ENCODE results near the gene ERC1. TPM values are rescaled to one million over a fixed set of nuclear protein-coding genes. Genes with fewer than 3 reads are reported as not detected.
A peak's percentile ranks its signal among the peaks of the same experiment; 100 is the strongest.
"Not testable (repeated sequence)": the region's sequence is repeated elsewhere in the genome, so short reads cannot be mapped to it uniquely, and the experiment has no call there.

The ERC1 gene
- total and polyA plus RNA-seq, 5 experiments from 2014 or later, result 14.0 to 51.9 (median 22.5) TPM

DNA sequence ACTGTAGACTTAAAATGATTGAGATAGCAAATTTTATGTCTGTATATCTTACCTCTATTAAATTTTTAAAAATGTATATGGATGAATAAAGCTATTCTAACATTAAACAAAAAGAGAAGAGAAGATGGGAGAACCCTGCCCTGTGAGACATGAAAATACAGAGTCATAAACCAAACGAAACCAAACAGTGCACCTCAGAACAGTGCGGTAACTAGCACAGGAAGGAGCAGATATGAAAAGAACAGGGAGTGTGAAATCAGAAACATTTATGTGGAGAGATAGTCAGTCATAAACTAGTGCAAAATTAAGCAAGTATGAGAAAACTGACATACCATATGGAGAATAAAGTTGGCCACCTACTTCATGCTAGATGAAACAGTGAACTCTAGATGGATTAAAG, 135.1 kb downstream of the ERC1 start:
- peaks cover 0 to 2% (median 0%) of the 10 kb centered on the region in 3 donors for H3K36me3 Mint-ChIP-seq
- H3K4me3 Mint-ChIP-seq, result peak overlapping the region in 2 of 10 donors; percentile 3
- H3K4me1 Mint-ChIP-seq, result peaks cover 24 to 52% (median 43%) of the 10 kb centered on the region in 4 donors
- POLR2A ChIA-PET, result no interaction called here
- H3K9me3 Mint-ChIP-seq, result peaks cover 0 to under 1% (median 0%) of the 10 kb centered on the region in 9 donors
- DNase-seq (peak in 3 of 10 donors; percentile 7 to 17 (median 11)), ATAC-seq (peak; percentile 34 to 45)
- no peaks in the 10 kb centered on the region for H3K27me3 Mint-ChIP-seq
- peak overlapping the region in 4 of 10 donors; percentile 18 to 63 (median 40) for H3K27ac Mint-ChIP-seq

DNA sequence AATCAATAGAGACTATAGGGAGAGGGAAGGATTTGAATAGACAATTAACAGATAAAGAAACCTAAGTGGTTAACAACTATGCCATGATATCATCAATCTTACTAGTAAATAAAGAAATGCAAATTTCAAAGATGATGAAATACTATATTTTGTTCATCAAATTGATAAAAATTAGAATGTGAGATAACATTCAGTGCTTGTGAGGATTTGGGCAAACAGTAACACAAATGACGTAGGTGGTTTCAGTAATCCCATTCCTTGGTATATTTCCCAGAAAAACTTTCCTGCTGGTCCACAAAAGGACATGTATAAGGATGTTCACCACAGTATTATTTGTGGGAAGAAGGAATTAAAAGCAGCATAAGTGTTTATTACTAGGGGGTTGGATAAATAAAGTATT, 136.0 kb downstream of the ERC1 start:
- Mint-ChIP-seq H3K36me3 (peaks cover 0 to 2% (median 0%) of the 10 kb centered on the region in 3 donors), H3K4me1 (peaks cover 27 to 56% (median 47%) of the 10 kb centered on the region in 4 donors), H3K9me3 (peaks cover 0 to 1% (median 0%) of the 10 kb centered on the region in 9 donors), H3K27me3 (no peaks in the 10 kb centered on the region), H3K4me3 (no peak overlapping the region), H3K27ac (no peak overlapping the region)
- ATAC-seq (no peak), DNase-seq (no peak)
- POLR2A ChIA-PET, result no interaction called here

DNA sequence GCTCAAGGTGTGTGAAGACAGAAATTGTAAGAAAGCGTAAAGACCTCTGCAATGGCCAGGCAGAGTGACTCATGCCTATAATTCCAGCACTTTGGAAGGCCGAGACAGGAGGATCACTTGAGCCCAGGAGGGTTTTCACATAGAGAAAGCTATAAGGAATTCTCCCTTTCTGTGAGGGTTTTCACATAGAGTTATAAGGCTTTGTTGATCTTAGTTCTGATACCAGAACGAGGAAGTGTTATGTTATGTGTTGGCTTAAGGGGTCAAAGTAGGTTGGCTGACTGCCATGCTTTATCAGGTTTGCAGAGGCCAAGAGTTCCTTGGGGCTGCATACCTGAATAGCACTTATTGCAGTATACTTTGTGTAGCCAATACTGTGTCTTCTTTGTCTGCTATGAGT, 139.1 kb downstream of the ERC1 start:
- H3K27me3 Mint-ChIP-seq, result no peaks in the 10 kb centered on the region
- H3K36me3 Mint-ChIP-seq, result peaks cover 0 to 7% (median 6%) of the 10 kb centered on the region in 3 donors
- no peak overlapping the region for H3K4me3 Mint-ChIP-seq
- peak in 1 of 2 donors; percentile 30 for ATAC-seq
- H3K9me3 Mint-ChIP-seq, result peaks cover 0 to 1% (median 0%) of the 10 kb centered on the region in 9 donors
- DNase-seq, result no peak
- H3K4me1 Mint-ChIP-seq, result peaks cover 21 to 51% (median 42%) of the 10 kb centered on the region in 4 donors
- POLR2A ChIA-PET, result interaction anchor here (0.6 kb wide), 1 partner anchor 70 kb away, joined by 4 read pairs; no protein-coding TSS in a partner anchor
- H3K27ac Mint-ChIP-seq, result peak overlapping the region in 3 of 10 donors; percentile 31 to 53 (median 31)

- ATAC-seq (peak; percentile 22 to 41), DNase-seq (no peak)
- Mint-ChIP-seq H3K27me3 (no peaks in the 10 kb centered on the region), H3K36me3 (peaks cover 0 to 7% (median 6%) of the 10 kb centered on the region in 3 donors), H3K4me1 (peaks cover 24 to 53% (median 41%) of the 10 kb centered on the region in 4 donors), H3K9me3 (peaks cover 0 to 1% (median 0%) of the 10 kb centered on the region in 9 donors), H3K4me3 (no peak overlapping the region), H3K27ac (peak overlapping the region in 3 of 10 donors; percentile 18 to 85 (median 31))
- POLR2A ChIA-PET, result interaction anchor here (0.6 kb wide), 1 partner anchor 69 kb away, joined by 4 read pairs; no protein-coding TSS in a partner anchor
Observed at GRCh38 chr12:1130571-1130970, 139.5 kb downstream of the ERC1 start.

DNA sequence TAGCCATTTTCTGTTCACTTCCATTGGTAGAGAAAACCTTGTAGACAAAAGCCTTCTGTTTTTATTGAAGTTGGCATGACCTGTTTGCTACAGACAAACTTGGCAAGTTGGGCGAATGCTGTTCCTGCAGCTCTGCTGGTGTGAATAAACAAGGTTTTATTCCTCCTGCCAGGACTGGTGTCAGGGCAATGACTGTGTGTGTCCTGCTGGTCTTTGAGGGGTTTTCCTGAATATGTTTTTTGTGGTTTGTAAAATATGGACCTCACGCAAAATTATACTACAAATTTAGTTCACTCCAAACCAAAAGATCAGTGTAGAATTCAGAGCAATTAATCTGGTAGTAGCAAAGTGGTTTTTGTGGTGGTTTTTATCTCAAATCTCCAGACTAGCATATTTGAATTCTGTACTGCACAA, 140.8 kb downstream of the ERC1 start:
- H3K27me3 Mint-ChIP-seq, result no peaks in the 10 kb centered on the region
- peak; percentile 50 to 58 for ATAC-seq
- peak overlapping the region in 8 of 10 donors; percentile 1 to 77 (median 20) for H3K27ac Mint-ChIP-seq
- peaks cover 0 to 8% (median 6%) of the 10 kb centered on the region in 3 donors for H3K36me3 Mint-ChIP-seq
- H3K4me1 Mint-ChIP-seq, result peaks cover 20 to 45% (median 33%) of the 10 kb centered on the region in 4 donors
- H3K9me3 Mint-ChIP-seq, result peaks cover 0 to 1% (median 0%) of the 10 kb centered on the region in 9 donors
- peak overlapping the region in 2 of 10 donors; percentile 30 to 50 for H3K4me3 Mint-ChIP-seq
- POLR2A ChIA-PET, result no interaction called here
- DNase-seq, result peak in 2 of 10 donors; percentile 16 to 18

DNA sequence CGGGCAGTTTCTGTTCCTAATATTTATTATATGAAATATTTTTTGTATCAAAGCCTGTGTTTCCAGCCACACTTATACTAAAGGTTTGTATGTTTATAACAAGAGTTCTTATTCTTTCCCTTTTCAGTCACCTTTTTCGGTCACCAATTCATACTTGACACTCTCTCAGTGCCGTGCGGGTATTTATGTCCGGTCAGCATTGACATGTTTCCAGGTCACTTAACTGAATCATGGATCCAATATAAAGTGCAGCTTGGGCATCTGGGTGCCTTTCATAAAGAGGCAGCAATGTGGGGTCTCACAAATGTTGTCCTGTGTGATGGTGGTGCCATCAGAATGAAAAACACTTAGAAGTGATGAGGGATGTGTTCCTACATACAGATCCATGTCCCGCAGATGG, 141.3 kb downstream of the ERC1 start:
- DNase-seq, result no peak
- Mint-ChIP-seq H3K9me3 (peaks cover 0 to 1% (median 0%) of the 10 kb centered on the region in 9 donors), H3K27ac (peak overlapping the region in 2 of 10 donors; percentile 41 to 45), H3K4me1 (peaks cover 20 to 44% (median 33%) of the 10 kb centered on the region in 4 donors), H3K27me3 (no peaks in the 10 kb centered on the region), H3K36me3 (peaks cover 0 to 9% (median 6%) of the 10 kb centered on the region in 3 donors), H3K4me3 (no peak overlapping the region)
- POLR2A ChIA-PET, result interaction anchor here (0.7 kb wide), 1 partner anchor 357 kb away, joined by 3 read pairs; no protein-coding TSS in a partner anchor
- ATAC-seq, result no peak

GRCh38 chr12:1138691-1139090, 147.7 kb downstream of the ERC1 start:
- Mint-ChIP-seq H3K27me3 (no peaks in the 10 kb centered on the region), H3K9me3 (no peaks in the 10 kb centered on the region), H3K4me1 (peaks cover 0 to 7% (median 3%) of the 10 kb centered on the region in 4 donors), H3K4me3 (no peak overlapping the region), H3K27ac (peak overlapping the region in 2 of 10 donors; percentile 15 to 58), H3K36me3 (peaks cover 0 to 23% (median 3%) of the 10 kb centered on the region in 3 donors)
- DNase-seq (no peak), ATAC-seq (no peak)
- POLR2A ChIA-PET, result no interaction called here

DNA sequence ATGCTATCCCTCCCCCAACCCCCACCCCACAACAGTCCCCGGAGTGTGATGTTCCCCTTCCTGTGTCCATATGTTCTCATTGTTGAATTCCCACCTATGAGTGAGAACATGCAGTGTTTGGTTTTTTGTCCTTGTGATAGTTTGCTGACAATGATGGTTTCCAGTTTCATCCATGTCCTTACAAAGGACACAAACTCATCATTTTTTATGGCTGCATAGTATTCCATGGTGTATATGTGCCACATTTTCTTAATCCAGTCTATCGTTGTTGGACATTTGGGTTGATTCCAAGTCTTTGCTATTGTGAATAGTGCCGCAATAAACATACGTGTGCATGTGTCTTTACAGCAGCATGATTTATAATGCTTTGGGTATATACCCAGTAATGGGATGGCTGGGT, 155.7 kb downstream of the ERC1 start:
- H3K27me3 Mint-ChIP-seq, H3K9me3 Mint-ChIP-seq, H3K27ac Mint-ChIP-seq, H3K4me3 Mint-ChIP-seq, POLR2A ChIA-PET, ATAC-seq, DNase-seq: not testable (repeated sequence)
- Mint-ChIP-seq H3K36me3 (peaks cover 11 to 62% (median 30%) of the 10 kb centered on the region in 3 donors), H3K4me1 (peaks cover 0 to 11% (median 2%) of the 10 kb centered on the region in 4 donors)

- Mint-ChIP-seq H3K27me3 (no peaks in the 10 kb centered on the region), H3K4me3 (no peak overlapping the region), H3K9me3 (no peaks in the 10 kb centered on the region), H3K4me1 (peaks cover 0 to 11% (median 5%) of the 10 kb centered on the region in 4 donors), H3K36me3 (peaks cover 18 to 63% (median 36%) of the 10 kb centered on the region in 3 donors), H3K27ac (no peak overlapping the region)
- ATAC-seq (no peak), DNase-seq (no peak)
- POLR2A ChIA-PET, result no interaction called here
Observed at GRCh38 chr12:1147821-1148220, 156.8 kb downstream of the ERC1 start.

DNA sequence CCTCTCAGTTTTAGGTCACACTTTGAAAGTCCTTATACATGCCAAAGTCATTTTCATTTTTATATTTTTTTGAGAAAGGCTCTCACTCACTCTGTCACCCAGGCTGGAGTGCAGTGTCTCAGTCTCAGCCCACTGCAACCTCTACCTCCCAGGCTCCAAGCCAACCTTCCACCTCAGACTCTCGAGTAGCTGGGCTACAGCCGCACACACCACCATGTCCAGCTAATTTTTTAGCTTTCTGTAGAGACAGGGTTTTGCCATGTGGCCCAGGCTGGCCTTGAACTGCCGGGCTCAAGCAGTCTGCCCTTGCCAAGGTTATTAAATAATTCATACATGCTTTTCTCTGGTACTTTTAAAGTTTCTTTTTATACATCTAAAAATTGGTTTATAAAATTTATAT, 166.0 kb downstream of the ERC1 start:
- Mint-ChIP-seq H3K9me3 (no peaks in the 10 kb centered on the region), H3K36me3 (peaks cover 6 to 50% (median 24%) of the 10 kb centered on the region in 3 donors), H3K27me3 (no peaks in the 10 kb centered on the region), H3K4me3 (no peak overlapping the region), H3K4me1 (peaks cover 4 to 8% (median 6%) of the 10 kb centered on the region in 4 donors), H3K27ac (no peak overlapping the region)
- DNase-seq (no peak), ATAC-seq (no peak)
- POLR2A ChIA-PET, result no interaction called here

- peak overlapping the region in 1 of 10 donors; percentile 5 for H3K27ac Mint-ChIP-seq
- ATAC-seq (no peak), DNase-seq (no peak)
- peaks cover 0 to 37% (median 21%) of the 10 kb centered on the region in 3 donors for H3K36me3 Mint-ChIP-seq
- peaks cover 0 to 3% (median 0%) of the 10 kb centered on the region in 9 donors for H3K9me3 Mint-ChIP-seq
- H3K4me3 Mint-ChIP-seq, result peak overlapping the region in 1 of 10 donors; percentile 11
- no peaks in the 10 kb centered on the region for H3K27me3 Mint-ChIP-seq
- POLR2A ChIA-PET, result no interaction called here
- peaks cover 6 to 19% (median 8%) of the 10 kb centered on the region in 4 donors for H3K4me1 Mint-ChIP-seq
Observed at GRCh38 chr12:1161197-1161596, 170.2 kb downstream of the ERC1 start.

DNA sequence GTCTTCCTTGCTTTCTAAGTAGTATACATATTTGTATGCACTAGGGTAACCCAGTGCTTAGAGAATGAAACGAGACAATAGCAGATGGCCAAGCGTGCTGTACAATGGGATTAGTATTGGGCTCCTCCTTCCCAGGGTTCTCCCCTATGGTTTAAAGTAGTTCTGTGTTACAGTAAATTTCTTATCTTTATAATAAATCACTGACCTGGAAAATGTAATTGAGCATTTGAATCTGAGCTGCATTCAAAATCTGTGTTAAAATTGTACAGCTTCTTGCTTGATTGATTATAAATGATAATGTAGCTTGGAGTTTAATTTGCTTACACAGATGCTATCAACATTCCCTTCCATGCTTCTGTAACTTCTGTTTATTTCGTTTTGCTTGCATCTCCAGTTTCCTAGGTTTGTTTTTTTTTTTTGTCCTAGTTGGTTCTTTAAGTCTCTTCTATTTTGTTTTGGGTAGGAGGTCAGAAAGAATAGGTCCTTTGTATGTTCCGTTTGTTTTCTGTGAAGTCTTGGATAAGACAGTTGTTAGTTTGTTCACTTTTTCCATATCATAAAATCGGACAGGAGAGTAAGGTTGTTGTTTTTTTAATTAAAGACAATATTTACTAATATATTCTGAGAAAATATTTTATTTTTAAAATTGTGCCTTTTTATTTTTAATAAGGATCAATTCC, 171.2 kb downstream of the ERC1 start:
- H3K4me3 Mint-ChIP-seq, result no peak overlapping the region
- H3K4me1 Mint-ChIP-seq, result peaks cover 6 to 22% (median 11%) of the 10 kb centered on the region in 4 donors
- DNase-seq (no peak), ATAC-seq (no peak)
- no peak overlapping the region for H3K27ac Mint-ChIP-seq
- H3K9me3 Mint-ChIP-seq, result peaks cover 0 to 3% (median 0%) of the 10 kb centered on the region in 9 donors
- no peaks in the 10 kb centered on the region for H3K27me3 Mint-ChIP-seq
- H3K36me3 Mint-ChIP-seq, result peaks cover 0 to 41% (median 25%) of the 10 kb centered on the region in 3 donors
- POLR2A ChIA-PET, result no interaction called here

DNA sequence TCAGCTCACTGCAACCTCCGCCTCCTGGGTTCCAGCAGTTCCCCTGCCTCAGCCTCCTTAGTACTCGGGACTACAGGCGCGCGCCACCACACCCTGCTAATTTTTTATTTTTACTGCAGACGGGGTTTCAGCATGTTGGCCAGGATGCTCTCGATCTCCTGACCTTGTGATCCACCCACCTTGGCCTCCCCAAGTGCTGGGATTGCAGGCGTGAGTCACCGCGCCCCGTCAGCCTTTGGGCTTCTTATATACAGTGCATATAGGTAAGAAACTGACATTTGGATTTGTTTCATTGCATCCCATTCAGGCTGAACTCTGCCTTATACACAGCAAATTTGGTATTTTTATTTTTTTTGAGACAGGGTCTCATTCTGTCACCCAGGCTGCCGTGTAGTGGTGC, 176.8 kb downstream of the ERC1 start:
- Mint-ChIP-seq H3K27ac (peak overlapping the region in 1 of 10 donors; percentile 63), H3K4me3 (no peak overlapping the region), H3K36me3 (peaks cover 0 to 40% (median 20%) of the 10 kb centered on the region in 3 donors), H3K27me3 (no peaks in the 10 kb centered on the region), H3K9me3 (peaks cover 0 to 3% (median 0%) of the 10 kb centered on the region in 9 donors), H3K4me1 (peaks cover 2 to 10% (median 6%) of the 10 kb centered on the region in 4 donors)
- ATAC-seq (no peak), DNase-seq (no peak)
- POLR2A ChIA-PET, result no interaction called here
